Osteoblast (primary cell): ENCODE data around the gene FAM20C. TPM values are rescaled to one million over a fixed set of nuclear protein-coding genes. Genes with fewer than 3 reads are reported as not detected.
A peak's percentile ranks its signal among the peaks of the same experiment; 100 is the strongest.

Source experiments
- DNase-seq: peaks from one replicate; pipeline ENCODE4 v3.0.0; 2011; ENCODE audit warnings: low spot score, mixed read lengths; ENCODE audit not compliant: insufficient read length; ENCODE audit errors: missing footprints
- H2AFZ ChIP-seq: 2 replicates; pipeline ENCODE4 v1.6.0; 2011; ENCODE audit warnings: mild to moderate bottlenecking, low read length
- H3K27ac ChIP-seq: 2 replicates; pipeline ENCODE4 v1.5.1; 2011; ENCODE audit warnings: mild to moderate bottlenecking, low read depth, low read length, moderate library complexity
- H3K27me3 ChIP-seq: 2 replicates; pipeline ENCODE4 v1.6.0; 2012; ENCODE audit warnings: mild to moderate bottlenecking, control low read depth, inconsistent platforms, low read length, moderate library complexity; ENCODE audit not compliant: insufficient read depth
- H3K36me3 ChIP-seq: 2 replicates; pipeline ENCODE4 v1.5.1; 2011; ENCODE audit warnings: mild to moderate bottlenecking, low read length, control low read depth, moderate library complexity; ENCODE audit not compliant: insufficient read depth
- H3K4me1 ChIP-seq: 2 replicates; pipeline ENCODE4 v1.5.1; 2011; ENCODE audit warnings: mild to moderate bottlenecking, low read length, control low read depth, moderate library complexity; ENCODE audit not compliant: insufficient read depth
- H3K4me2 ChIP-seq: 2 replicates; pipeline ENCODE4 v1.6.0; 2011; ENCODE audit warnings: mild to moderate bottlenecking, low read length; ENCODE audit not compliant: insufficient read depth
- H3K4me3 ChIP-seq: fragments of 200-600 bp; sonication (generic); 3 replicates; pipeline ENCODE4 v1.5.1; 2012; ENCODE audit warnings: mild to moderate bottlenecking, low read length, inconsistent platforms; ENCODE audit not compliant: insufficient read depth
- H3K79me2 ChIP-seq: 2 replicates; pipeline ENCODE4 v1.6.0; 2012; ENCODE audit warnings: mild to moderate bottlenecking, low read length, control low read depth, inconsistent platforms; ENCODE audit not compliant: insufficient read depth
- H3K9me3 ChIP-seq: 2 replicates; pipeline ENCODE4 v1.5.1; 2011; ENCODE audit warnings: low read depth, low read length, control low read depth
- H4K20me1 ChIP-seq: 2 replicates; pipeline ENCODE4 v1.6.0; 2012; ENCODE audit warnings: mild to moderate bottlenecking, low read length, control low read depth; ENCODE audit not compliant: insufficient read depth
- CTCF ChIP-seq: IDR thresholded peaks from 2 replicates; pipeline ENCODE4 v1.5.1; 2011; ENCODE audit warnings: mild to moderate bottlenecking, low read depth, low read length, moderate library complexity; ENCODE audit errors: extremely low read depth
- total RNA-seq: library from RNA; depleted of rRNA; stranded (reverse); fragments of >200 nt; gene quantifications from 2 replicates; pipeline ENCODE4 v1.2.3, GENCODE V29; 2012

FAM20C gene
- total RNA-seq, 1 donor, result 46.0 TPM

DNA sequence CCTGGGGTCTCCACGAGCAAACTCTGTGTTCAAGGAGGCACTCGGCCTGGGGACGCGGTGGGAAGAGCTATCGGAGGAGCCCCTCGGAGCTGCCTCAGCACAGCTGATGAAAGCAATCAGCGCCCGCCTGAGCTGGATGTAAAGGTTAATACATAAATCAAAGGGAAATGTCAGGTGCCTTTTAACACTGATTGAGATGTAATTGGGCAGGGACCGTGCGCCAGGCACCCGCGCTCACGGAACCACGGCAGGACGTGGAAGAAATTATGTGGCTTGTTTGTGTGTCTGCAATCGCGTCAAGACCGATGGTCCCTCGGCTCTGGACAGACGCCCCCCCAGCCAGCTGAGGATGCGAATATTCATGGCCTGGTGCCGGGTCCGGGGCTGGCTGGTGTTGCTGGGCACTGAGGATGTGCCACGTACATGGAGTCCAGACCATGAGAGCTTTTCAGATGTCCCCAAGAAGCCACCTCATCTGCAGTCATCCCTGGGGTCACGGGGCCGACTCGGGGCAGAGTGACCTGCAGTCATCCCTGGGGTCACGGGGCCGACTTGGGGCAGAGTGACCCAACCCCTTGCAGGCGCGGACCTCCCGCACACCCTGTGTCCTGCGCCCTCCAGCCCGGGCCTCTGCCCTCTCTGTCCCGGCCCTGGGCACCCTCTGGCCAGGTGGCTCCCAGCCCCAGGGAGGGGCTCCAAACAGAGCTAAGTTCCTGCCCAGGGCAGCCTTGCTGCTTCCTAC is 113.2 kb downstream of the FAM20C start:
- no peaks in the 10 kb centered on the region for H3K4me1 ChIP-seq
- no peak overlapping the region for H3K27ac ChIP-seq
- no peaks in the 10 kb centered on the region for H4K20me1 ChIP-seq
- H3K4me3 ChIP-seq, result no peak overlapping the region
- DNase-seq, result peak; percentile 63
- H3K36me3 ChIP-seq, result no peaks in the 10 kb centered on the region
- H2AFZ ChIP-seq, result no peak overlapping the region
- no peak overlapping the region for H3K4me2 ChIP-seq
- no peaks in the 10 kb centered on the region for H3K9me3 ChIP-seq
- no peak for TF ChIP-seq CTCF
- peaks cover 3% of the 10 kb centered on the region for H3K27me3 ChIP-seq
- H3K79me2 ChIP-seq, result no peaks in the 10 kb centered on the region

GRCh38 chr7:307970-308369 is 115.6 kb downstream of the FAM20C start:
- Histone ChIP-seq H3K4me3 (no peak overlapping the region), H3K36me3 (no peaks in the 10 kb centered on the region), H3K79me2 (no peaks in the 10 kb centered on the region), H3K4me1 (no peaks in the 10 kb centered on the region), H3K27ac (no peak overlapping the region), H3K9me3 (no peaks in the 10 kb centered on the region), H3K27me3 (peaks cover 25% of the 10 kb centered on the region), H3K4me2 (no peak overlapping the region), H4K20me1 (no peaks in the 10 kb centered on the region), H2AFZ (no peak overlapping the region)
- no peak for TF ChIP-seq CTCF
- DNase-seq, result no peak

DNA sequence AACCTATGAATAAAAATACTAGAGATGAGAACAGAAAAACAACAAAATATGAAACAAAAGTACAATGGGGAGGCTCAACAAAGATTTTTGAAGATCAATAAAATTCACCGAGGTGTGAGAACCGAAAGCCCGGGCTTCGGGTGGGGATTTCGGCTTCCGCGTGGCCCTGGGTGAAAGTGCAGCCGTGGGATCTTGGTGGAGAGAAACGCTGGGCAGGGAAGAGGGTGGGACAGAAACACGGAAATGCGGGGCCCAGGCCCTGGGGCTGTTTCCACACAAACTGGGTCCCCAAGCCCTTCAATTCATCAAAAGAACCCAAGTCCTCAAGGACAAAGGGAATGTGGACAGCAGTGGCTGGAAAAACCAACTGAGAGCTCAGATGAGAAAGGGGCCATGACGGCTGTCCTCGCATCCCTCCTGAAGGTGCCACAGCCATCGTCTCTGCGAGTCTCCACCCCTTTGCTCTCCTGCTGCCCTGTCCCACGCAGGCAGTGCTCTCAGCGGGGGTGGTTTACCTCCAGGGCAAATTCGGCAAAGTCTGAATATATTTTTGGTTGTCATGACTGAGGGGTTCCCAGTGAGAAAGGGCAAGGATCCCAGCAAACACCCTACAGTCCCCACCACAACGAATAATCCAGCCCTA is 117.3 kb downstream of the FAM20C start:
- peak; percentile 69 for DNase-seq
- Histone ChIP-seq H2AFZ (no peak overlapping the region), H3K27me3 (peaks cover 39% of the 10 kb centered on the region), H3K4me1 (no peaks in the 10 kb centered on the region), H4K20me1 (no peaks in the 10 kb centered on the region), H3K4me3 (no peak overlapping the region), H3K79me2 (no peaks in the 10 kb centered on the region), H3K36me3 (no peaks in the 10 kb centered on the region), H3K9me3 (no peaks in the 10 kb centered on the region), H3K27ac (no peak overlapping the region), H3K4me2 (no peak overlapping the region)
- no peak for TF ChIP-seq CTCF

Other genes starting within 250 kb of the FAM20C start
- not detected in 2 replicates for gene FOXL3, start 97.6 kb downstream of the FAM20C start, total RNA-seq